B cell (primary cell): ENCODE data around the gene RCAN3. TPM values are rescaled to one million over a fixed set of nuclear protein-coding genes. Genes with fewer than 3 reads are reported as not detected.

Experiments
- ATAC-seq: fragments of 200-7000 bp; cut with Tn5 transposase; one replicate; pipeline ENCODE4 v1.10.0; 2021; ENCODE audit warnings: low read depth, mild to moderate bottlenecking, moderate number of reproducible peaks, moderate library complexity
- CTCF ChIA-PET: fragments of 350-600 bp; sonication (Branson Sonifier 250); formaldehyde crosslinking; loops from one replicate; lab custom pipeline; 2021; ENCODE audit warnings: antibody characterized with exemption, inconsistent platforms; lab: Charles Lee
- POLR2A ChIA-PET: fragments of 350-600 bp; sonication (Branson Sonifier 250); formaldehyde crosslinking; loops from one replicate; lab custom pipeline; 2021; ENCODE audit warnings: antibody characterized with exemption; lab: Charles Lee
- DNase-seq: peaks from one replicate; pipeline ENCODE4 v3.0.0; 2013
- H2AFZ ChIP-seq: 2 replicates; pipeline ENCODE4 v1.6.1; 2012; ENCODE audit warnings: mild to moderate bottlenecking, low read depth, low read length; ENCODE audit not compliant: insufficient read depth, poor library complexity, severe bottlenecking
- H3K27ac ChIP-seq, 2 donors: 1 replicate in 1 of 2; 2 replicates in 1 of 2; pipeline ENCODE4 v1.5.1; 2012 to 2013; ENCODE audit warnings: low read length in 2 of 2, mild to moderate bottlenecking in 2 of 2, moderate library complexity in 1 of 2
- H3K27me3 ChIP-seq, 4 experiments: fragments of 200-600 bp in 1 of 4; sonication (generic) in 1 of 4; replicated peaks in 1 of 4; 1 replicate in 2 of 4; 2 replicates in 2 of 4; pipeline versions ENCODE4 v1.6.1 to v1.7.0; 2013 to 2016; ENCODE audit warnings: low read length in 3 of 4, mild to moderate bottlenecking in 2 of 4, mixed read lengths in 1 of 4, moderate library complexity in 1 of 4; ENCODE audit not compliant: insufficient read depth in 4 of 4, control insufficient read depth in 3 of 4; ENCODE audit errors: control extremely low read depth in 1 of 4
- H3K36me3 ChIP-seq, 2 experiments: replicated peaks in 1 of 2; 1 replicate in 1 of 2; 2 replicates in 1 of 2; pipeline versions ENCODE4 v1.6.1 to v1.7.1; 2013; ENCODE audit warnings: low read length in 1 of 2; ENCODE audit not compliant: insufficient read depth in 2 of 2, control insufficient read depth in 1 of 2; ENCODE audit errors: control extremely low read depth in 1 of 2, extremely low read depth in 1 of 2
- H3K4me1 ChIP-seq, 2 donors: fragments of 200-600 bp in 1 of 2; sonication (generic) in 1 of 2; 1 replicate in 1 of 2; 2 replicates in 1 of 2; pipeline versions ENCODE4 v1.5.1 to v1.6.1; 2013 to 2017; ENCODE audit warnings: low read length in 2 of 2; ENCODE audit not compliant: control insufficient read depth in 2 of 2, insufficient read depth in 2 of 2
- H3K4me2 ChIP-seq: replicated peaks from 2 replicates; pipeline ENCODE3; 2012; ENCODE audit warnings: mild to moderate bottlenecking, low read depth, low read length; ENCODE audit not compliant: poor library complexity, severe bottlenecking
- H3K4me3 ChIP-seq, 5 experiments: fragments of 200-600 bp in 1 of 5; sonication (generic) in 1 of 5; 1 replicate in 3 of 5; 2 replicates in 2 of 5; pipeline versions ENCODE4 v1.5.1 to v1.7.0; 2011 to 2016; ENCODE audit warnings: low read length in 4 of 5, mild to moderate bottlenecking in 4 of 5, low read depth in 2 of 5, control low read depth in 1 of 5, moderate library complexity in 1 of 5; ENCODE audit not compliant: insufficient read depth in 1 of 5; ENCODE audit errors: control extremely low read depth in 1 of 5, extremely low read depth in 1 of 5
- H3K79me2 ChIP-seq: fragments of 200-600 bp; sonication (generic); one replicate; pipeline ENCODE4 v1.6.0; 2016; ENCODE audit warnings: low read length; ENCODE audit not compliant: control insufficient read depth, insufficient read depth
- H3K9ac ChIP-seq: fragments of 200-600 bp; sonication (generic); 2 replicates; pipeline ENCODE4 v1.6.1; 2017; ENCODE audit warnings: mild to moderate bottlenecking, low read length, moderate library complexity
- H3K9me3 ChIP-seq, 3 donors: one replicate each; pipeline versions ENCODE4 v1.6.1 to v1.7.1; 2013; ENCODE audit warnings: low read length in 2 of 3; ENCODE audit not compliant: control insufficient read depth in 2 of 3, insufficient read depth in 1 of 3; ENCODE audit errors: control extremely low read depth in 1 of 3
- H4K20me1 ChIP-seq: 2 replicates; pipeline ENCODE4 v1.6.0; 2012; ENCODE audit warnings: mild to moderate bottlenecking, low read length; ENCODE audit not compliant: insufficient read depth, control insufficient read depth, poor library complexity, severe bottlenecking
- H3K27ac Mint-ChIP-seq: one replicate; pipeline ENCODE4 v1.8.0; 2021; ENCODE audit warnings: mixed read lengths
- H3K27me3 Mint-ChIP-seq: one replicate; pipeline ENCODE4 v1.8.0; 2021; ENCODE audit warnings: mixed read lengths
- H3K4me1 Mint-ChIP-seq: one replicate; pipeline ENCODE4 v1.8.0; 2021; ENCODE audit warnings: mixed read lengths
- H3K4me3 Mint-ChIP-seq: one replicate; pipeline ENCODE4 v1.8.0; 2021; ENCODE audit warnings: mixed read lengths
- H3K9me3 Mint-ChIP-seq: one replicate; pipeline ENCODE4 v1.8.0; 2022; ENCODE audit warnings: mixed read lengths; ENCODE audit not compliant: insufficient read depth
- CTCF ChIP-seq: fragments of 200-600 bp; IDR thresholded peaks from one replicate; pipeline ENCODE4 v1.8.0; 2022; ENCODE audit warnings: antibody characterized with exemption, mild to moderate bottlenecking
- EZH2 ChIP-seq: IDR thresholded peaks from 2 replicates; pipeline ENCODE4 v1.6.1; 2012; ENCODE audit warnings: borderline replicate concordance, low read depth, mild to moderate bottlenecking, moderate library complexity, low read length; ENCODE audit not compliant: insufficient read depth, poor library complexity, severe bottlenecking
- WGBS: methylation state at CpG from one replicate; pipeline ENCODE4 v1.1.5; 2013; ENCODE audit warnings: missing lambda C conversion rate; ENCODE audit not compliant: insufficient coverage; 5-methylcytosine and 5-hydroxymethylcytosine counted together
- intact Hi-C: fragments of 100-400 bp; cut with micrococcal nuclease; formaldehyde crosslinking; loops from one replicate; pipeline ENCODE4 v1.10.0; 2022
- polyA plus RNA-seq: library from polyadenylated mRNA; depleted of rRNA; stranded (reverse); fragments of >200 nt; gene quantifications from 2 replicates; pipeline ENCODE4 v1.2.3, GENCODE V29; 2012
- total RNA-seq, 2 donors: library from RNA; stranded (reverse); fragments of 120-200 nt in 1 of 2; gene quantifications; 1 replicate in 1 of 2; 2 replicates in 1 of 2; pipeline versions ENCODE4 v1.2.3 to v1.2.4, GENCODE V29; 2013 to 2022

Gene RCAN3
- total and polyA plus RNA-seq, 2 donors (not counting 1 experiment from before 2014, with no cell fraction given) = 19.3 to 37.3 TPM

- ATAC-seq (no peak), DNase-seq (no peak)
- no peaks in the 10 kb centered on the region for H3K9me3 Mint-ChIP-seq
- peaks cover 0 to 28% of the 10 kb centered on the region in 2 experiments for H3K36me3 ChIP-seq
- no peaks in the 10 kb centered on the region for H4K20me1 ChIP-seq
- no peaks in the 10 kb centered on the region for H3K9me3 ChIP-seq
- H2AFZ ChIP-seq = no peak overlapping the region
- no peak overlapping the region for H3K27ac Mint-ChIP-seq
- no peak overlapping the region for H3K4me3 ChIP-seq
- TF ChIP-seq CTCF (no peak), EZH2 (no peak)
- no peak overlapping the region for H3K4me3 Mint-ChIP-seq
- no peaks in the 10 kb centered on the region for H3K79me2 ChIP-seq
- no peaks in the 10 kb centered on the region for H3K27me3 ChIP-seq
- no peak overlapping the region for H3K9ac ChIP-seq
- intact Hi-C loops = no loop called here
- POLR2A ChIA-PET = no interaction called here
- H3K4me2 ChIP-seq = no peak overlapping the region
- peaks cover 2% of the 10 kb centered on the region for H3K4me1 Mint-ChIP-seq
- WGBS = 100% methylated on average over 2 of the region's 2 CpGs
- CTCF ChIA-PET = no interaction called here
- H3K27me3 Mint-ChIP-seq = no peaks in the 10 kb centered on the region
- no peak overlapping the region for H3K27ac ChIP-seq
- H3K4me1 ChIP-seq = peaks cover 3 to 4% of the 10 kb centered on the region in 2 donors
These were observed 32.0 kb upstream of the RCAN3 start for GRCh38 chr1:24470592-24470991.

- POLR2A ChIA-PET = no interaction called here
- intact Hi-C loops = no loop called here
- DNase-seq = no peak
These were observed 29.9 kb upstream of the RCAN3 start for GRCh38 chr1:24472527-24473251.

More at GRCh38 chr1:24472527-24473251, 29.9 kb upstream of the RCAN3 start:
- no peak overlapping the region for H3K4me3 Mint-ChIP-seq
- CTCF ChIA-PET = interaction anchor here (1.2 kb wide), 1 partner anchor 115 kb away, joined by 6 read pairs; no protein-coding TSS in a partner anchor
- no peaks in the 10 kb centered on the region for H3K4me1 Mint-ChIP-seq
- H3K27ac ChIP-seq = no peak overlapping the region
- TF ChIP-seq EZH2 = no peak
- TF ChIP-seq CTCF = no peak
- ATAC-seq = no peak
- H3K9me3 ChIP-seq = no peaks in the 10 kb centered on the region
- no peak overlapping the region for H3K9ac ChIP-seq
- no peaks in the 10 kb centered on the region for H3K4me1 ChIP-seq
- no peak overlapping the region for H2AFZ ChIP-seq
- no peaks in the 10 kb centered on the region for H3K27me3 Mint-ChIP-seq
- H3K27ac Mint-ChIP-seq = no peak overlapping the region
- no peaks in the 10 kb centered on the region for H3K27me3 ChIP-seq
- no peaks in the 10 kb centered on the region for H4K20me1 ChIP-seq
- WGBS = 96% methylated on average over 7 of the region's 11 CpGs
- no peaks in the 10 kb centered on the region for H3K9me3 Mint-ChIP-seq
- no peaks in the 10 kb centered on the region for H3K79me2 ChIP-seq
- no peak overlapping the region for H3K4me2 ChIP-seq
- no peak overlapping the region for H3K4me3 ChIP-seq
- H3K36me3 ChIP-seq = peaks cover 0 to 10% of the 10 kb centered on the region in 2 experiments
